Naive B cell (primary cell): ENCODE data around the gene SH3RF2. TPM values are rescaled to one million over a fixed set of nuclear protein-coding genes. Genes with fewer than 3 reads are reported as not detected.

Experiments
- polyA plus RNA-seq, 6 donors: library from polyadenylated mRNA; unstranded; fragments of 300-500 nt; fragmentation: Illumina TruSeq; gene quantifications; one replicate each; pipeline ENCODE4 v1.2.3, GENCODE V29; 2021; ENCODE audit warnings: low read depth in 6 of 6

Gene SH3RF2
- polyA plus RNA-seq, 6 donors from 2014 or later: not detected

Other genes starting within 250 kb of the SH3RF2 start
- gene PRELID2, start 101.2 kb upstream of the SH3RF2 start, polyA plus RNA-seq: 1 to 10 TPM; 2.8 to 5.3 (median 4.2) TPM
- gene GRXCR2, start 63.6 kb upstream of the SH3RF2 start, polyA plus RNA-seq: not detected
- gene PLAC8L1, start 169.0 kb downstream of the SH3RF2 start, polyA plus RNA-seq: not detected
- 100 to 1,000 TPM in 5 of 6 donors, 10 to 100 TPM in 1; 96.0 to 136 (median 126) TPM for gene LARS1, start 246.1 kb downstream of the SH3RF2 start, polyA plus RNA-seq